GM19324 (cell line): ENCODE data around the gene PTCH1.

Source experiments
- ATAC-seq: cut with Tn5 transposase; IDR thresholded peaks from one replicate; pipeline ENCODE4 v1.9.1; 2021; ENCODE audit warnings: mild to moderate bottlenecking, moderate library complexity; ENCODE audit not compliant: unreplicated experiment, low FRiP score

The PTCH1 gene

DNA sequence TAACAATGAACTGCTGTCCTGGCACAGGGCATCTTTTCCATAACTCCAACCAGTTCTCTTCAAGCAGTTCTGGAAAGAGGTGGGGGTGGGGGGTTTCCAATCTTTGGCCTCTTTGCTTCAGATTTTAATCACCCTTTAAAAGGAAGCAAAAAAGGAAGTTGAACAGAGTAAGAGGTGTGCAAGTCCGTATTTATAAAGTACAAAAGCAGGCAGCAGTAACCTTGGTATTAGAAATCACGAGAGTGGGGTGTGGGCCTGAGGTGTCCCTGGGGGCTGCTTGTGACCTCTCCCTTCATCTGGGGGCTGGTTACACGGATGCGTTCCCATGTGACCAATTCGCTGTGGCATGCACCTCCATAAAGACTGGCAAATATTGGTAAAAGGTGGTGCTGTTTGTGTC, 70.5 kb downstream of the PTCH1 start:
- no peak for ATAC-seq

DNA sequence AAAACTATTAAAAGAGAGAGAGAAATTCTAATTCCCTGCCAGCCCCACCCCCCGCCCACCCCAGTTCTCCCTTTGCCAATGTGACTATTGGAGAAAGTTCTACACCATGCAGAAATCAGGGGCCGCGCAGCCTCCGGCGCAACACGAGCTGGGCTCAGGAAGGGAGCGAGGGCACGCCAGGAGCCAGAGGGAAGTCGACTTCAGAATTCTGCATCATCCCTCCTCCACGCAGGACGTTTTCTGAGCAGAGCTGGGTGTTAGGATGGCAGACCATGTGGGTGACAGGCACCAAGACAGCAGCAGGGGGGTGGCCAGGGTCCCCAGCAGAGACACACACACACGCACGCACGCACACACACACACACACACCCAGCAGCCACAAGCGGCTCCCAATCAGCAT, 72.6 kb downstream of the PTCH1 start:
- no peak for ATAC-seq

DNA sequence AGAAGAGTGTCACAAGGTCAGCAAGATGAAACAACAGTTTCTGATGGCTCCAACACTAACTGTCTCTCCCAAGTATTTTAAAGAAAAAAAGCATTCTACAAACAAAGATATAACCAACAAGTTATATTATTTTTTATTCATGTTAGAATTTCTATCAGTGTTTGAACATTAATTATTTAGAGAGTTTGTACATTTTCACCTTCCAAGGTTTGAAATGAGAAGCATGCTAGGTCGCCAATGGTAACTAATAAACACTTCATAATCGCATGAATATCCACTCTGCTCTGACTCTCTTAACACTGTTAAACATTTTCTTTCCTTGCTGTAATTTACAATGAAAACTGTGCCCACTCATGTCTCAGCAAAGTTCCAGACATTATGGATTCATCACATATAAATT, 73.5 kb downstream of the PTCH1 start:
- no peak for ATAC-seq

DNA sequence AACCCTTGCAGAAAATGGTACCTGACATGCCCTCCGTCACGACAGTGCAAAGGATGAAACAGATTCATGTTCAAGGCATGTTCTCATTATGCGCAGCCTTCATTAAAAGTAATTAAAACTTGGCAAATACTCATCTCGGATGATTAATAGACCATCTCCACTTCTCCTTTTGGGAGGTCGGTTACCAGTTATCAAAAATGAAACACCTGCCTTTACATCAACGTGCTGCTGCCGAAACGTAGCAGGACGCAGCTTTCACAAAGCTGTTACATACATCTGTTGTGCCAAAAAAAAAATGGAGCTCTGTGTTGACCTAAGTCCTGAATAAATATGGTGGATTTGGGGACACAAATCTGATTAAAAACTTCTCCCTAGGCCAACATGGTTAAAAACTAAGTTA, 75.7 kb downstream of the PTCH1 start:
- no peak for ATAC-seq

DNA sequence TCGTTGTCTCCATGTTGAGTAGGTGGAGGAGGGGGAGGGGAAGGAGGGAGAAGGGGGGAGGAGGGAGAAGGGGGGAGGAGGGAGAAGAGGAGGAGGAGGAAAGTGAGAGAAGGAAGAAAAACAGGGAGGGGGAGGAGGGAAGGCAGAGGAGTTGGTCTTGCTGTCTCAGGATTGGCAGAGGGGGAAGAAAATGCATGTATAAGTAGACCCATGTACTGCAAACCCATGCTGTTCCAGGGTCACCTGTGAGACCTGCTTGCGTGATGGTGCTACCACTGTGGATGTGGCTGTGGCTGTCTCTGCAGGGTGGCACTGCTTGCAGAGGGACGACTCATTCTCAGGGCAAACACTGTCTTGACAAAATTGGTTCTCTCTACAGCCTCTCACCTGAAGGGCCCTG, 76.3 kb downstream of the PTCH1 start:
- no peak for ATAC-seq

DNA sequence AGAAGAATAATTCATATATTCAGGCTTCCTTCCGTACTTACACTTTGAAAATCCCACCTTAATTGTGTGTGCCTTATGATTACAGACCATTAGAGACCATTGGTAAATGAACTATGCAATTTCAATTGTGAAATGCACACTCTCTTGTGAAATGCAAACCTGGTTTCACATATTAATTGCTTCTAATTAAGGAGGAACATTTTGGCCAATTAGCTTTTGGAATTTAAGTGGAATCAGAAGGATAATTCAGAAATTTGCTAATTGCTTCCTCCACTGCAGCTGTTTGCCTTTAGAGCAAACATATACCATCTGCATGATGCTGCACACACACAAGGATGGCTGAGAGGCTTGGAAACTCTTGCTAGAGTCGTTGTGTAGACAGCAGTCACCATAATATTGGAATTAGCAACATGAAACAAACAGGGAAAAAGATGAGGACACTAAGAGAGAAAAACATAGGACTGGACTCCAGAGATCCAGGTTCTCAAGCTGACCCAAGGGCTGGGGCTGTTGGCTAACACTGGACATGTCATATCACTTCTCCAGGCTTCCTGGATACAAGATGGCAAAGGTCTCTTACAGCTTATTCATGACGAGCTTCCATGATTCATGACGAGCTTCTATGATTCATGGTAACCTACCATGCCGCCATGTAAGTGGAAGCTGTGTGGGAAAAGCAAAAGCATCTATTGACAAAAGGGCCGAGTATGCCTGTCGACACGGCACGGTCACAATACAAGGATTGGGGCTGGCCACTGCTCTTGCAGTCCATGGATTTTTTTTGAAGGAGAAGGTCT, 78.0 kb downstream of the PTCH1 start:
- no peak for ATAC-seq

DNA sequence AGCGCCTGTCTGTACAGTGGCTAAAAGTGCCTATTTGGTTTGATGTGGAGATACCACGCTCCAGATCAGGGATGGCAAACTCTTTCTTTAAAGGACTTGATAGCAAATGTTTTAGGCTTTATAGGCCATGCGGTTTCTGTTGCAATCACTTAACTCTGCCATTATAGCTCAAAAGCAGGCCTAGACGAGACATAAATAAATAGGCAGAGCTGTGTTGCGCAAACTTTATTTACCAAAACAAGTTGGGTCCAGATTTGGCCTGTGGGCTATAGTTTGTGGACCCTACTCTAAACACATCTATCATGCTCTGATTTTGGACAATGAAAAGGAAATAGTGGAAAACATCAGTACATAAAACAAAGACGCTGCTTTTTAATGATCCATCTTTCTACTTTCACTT, 79.2 kb downstream of the PTCH1 start:
- ATAC-seq = no peak

DNA sequence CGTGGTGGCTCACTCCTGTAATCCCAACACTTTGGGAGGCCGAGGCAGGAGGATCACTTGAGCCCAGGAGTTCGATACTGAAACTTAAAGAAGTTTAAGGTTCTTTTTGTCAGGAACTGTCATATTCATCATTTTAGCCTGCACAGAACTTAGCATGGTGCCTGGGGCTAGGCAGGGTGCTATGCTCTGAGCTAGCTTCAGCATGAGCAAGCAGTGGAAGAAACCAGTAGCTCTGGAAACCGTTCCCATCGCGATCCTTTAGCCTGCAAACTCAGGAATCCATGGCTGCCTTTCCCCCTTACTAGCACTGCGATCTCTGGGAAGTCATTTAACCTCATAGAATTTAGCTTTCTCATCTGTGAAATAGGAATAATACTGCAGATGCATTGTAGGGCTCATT, 80.4 kb downstream of the PTCH1 start:
- no peak for ATAC-seq

DNA sequence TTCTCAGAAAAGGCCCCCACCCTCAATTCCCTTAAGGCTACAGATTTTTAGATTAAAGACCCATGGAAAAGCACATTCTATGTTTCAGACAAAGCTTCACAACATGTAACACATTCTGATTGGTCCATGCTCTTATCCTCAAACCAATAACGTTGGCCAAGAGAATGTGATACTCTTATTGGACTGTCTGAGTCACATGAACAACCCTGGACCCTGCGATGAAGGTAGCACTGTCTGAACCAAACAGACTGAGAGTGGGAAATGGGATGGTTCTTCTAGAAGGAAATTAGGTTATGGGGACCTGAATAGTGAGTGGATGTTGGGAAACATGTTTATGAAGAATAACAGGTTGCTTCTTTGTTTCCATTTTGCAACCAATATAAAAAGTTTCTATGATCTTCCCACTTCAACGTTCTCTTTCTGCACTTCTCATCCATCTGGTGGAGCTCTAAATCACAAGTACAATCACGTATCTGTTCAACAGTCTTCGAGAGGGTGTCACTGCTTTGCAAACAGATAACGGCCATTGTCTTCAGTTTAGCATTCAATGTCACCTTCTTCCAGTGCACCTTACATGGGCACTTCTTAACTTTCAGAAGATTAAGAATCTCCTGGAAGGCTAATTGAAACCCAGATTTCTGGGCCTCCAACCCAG, 81.6 kb downstream of the PTCH1 start:
- no peak for ATAC-seq

DNA sequence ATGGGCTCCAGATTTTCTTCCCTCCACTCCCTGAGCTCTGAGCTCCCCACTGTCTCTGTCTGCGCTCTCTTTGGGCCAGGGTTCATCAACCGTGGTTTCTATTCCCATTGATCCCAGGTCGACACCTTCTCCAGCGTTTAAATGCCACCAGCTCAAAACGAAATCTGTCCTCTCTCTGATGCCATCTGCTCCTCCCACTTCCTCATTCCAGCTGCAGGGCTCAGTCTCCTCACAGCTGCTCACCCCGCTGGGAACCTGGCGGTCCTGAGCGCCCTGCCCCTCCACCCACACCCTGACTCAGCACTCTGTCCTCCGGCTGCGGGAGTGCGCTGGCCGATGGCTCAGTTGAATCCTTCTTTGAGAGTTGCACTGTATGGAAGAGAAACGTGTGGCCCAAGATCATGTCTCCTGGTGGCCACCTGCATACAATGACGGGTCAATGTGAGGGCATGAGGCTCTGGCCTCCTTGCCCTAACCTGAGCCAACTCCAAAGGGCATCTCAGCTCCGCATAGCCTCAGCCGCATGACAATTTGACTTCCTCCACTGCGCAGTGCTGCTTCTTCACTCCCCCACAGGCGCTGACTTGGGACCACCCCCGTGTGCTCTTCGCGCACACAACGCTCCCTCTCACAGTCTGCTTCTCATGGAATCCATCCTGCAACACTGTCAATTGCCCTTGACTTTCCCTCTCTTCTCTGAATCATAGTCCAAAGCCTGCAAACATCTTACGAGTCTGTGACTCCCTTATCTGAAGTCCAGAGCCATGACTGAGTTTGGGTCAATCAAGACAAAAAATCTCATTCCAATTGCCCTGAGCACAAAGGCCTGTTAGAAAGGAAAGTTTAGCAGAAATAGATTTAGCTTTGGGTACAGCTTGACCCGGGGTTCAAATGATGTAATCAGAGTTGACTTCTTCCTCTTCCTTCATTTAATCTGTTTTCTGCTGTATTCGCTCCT, 82.4 kb downstream of the PTCH1 start:
- ATAC-seq = no peak

DNA sequence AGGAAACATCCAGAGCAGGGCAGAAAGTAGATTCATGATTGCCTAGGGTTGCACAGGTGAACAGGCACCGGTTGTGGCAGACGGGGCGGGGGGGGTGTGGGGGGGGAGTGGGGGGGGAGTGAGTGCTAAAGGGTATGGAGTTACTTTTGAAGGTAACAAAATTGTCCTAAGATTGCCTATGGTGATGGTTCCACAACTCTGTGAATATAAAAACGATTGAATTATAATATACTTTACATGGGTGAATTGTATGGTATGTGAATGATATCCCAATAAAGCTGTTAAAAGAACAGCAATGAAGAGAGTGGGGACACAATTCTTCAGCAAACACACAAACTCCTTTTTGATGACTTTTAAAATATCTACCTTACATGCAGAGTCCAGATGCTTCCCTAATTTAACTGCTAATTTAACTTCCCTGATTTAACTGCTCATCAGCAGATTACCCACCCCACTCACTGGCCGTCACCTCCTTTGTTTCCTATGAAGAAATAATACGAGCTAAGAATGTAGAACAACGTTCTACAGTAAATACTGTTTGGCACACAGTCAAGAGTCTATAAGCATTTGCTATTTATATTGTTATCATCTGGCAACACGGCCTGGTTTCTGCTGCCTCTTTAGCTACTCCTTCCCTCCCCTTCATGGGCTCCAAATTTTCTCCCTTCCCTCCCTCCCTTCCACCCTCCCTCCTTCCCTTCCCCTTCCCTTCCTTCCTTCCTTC, 83.5 kb downstream of the PTCH1 start:
- no peak for ATAC-seq

DNA sequence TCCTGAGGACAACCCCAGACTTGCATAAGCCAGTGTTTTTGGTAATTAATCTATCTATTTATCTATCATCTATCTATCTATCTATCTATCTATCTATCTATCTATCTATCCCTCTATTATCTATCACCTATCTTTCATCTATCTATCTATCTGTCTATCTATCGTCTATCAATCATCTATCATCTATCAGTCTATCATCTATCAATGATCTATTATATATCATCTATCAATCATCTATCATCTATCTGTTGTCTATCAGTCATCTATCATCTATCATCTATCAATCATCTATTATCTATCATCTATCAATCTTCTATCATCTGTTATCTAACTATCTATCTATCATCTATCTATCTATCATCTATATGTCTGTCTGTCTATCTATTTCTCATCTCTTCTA, 85.5 kb downstream of the PTCH1 start:
- ATAC-seq = no peak

DNA sequence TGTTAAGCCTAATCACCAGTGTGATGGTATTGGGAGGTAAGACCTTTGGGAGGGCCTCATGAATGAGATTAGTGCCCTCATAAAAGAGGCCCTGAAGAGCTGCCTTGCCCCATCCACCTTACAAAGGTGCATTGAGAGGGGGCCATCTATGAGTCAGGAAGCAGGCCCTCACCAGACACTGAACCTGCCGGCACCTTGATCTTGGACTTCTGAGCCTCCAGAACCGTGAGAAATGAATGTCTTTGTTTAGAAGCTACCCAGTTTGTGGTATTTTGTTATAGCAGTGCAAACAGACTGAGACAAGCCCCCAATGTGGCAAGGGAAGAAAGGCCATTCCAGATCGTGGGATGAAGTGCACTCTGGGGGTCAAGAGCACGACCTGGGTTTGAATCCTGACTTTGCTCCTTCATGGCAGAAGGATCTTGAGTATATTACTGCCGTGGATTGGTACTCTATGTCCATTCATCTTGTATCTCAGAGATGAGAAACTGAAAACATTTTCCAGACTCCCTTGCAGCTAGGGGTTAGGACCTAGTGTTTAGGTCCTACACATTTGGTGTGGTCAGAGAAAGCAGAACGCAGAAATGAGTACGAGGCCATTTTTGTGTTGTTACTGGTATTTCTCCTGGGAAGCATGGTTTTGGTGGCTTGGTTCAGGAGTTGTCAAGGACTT, 86.7 kb downstream of the PTCH1 start:
- no peak for ATAC-seq

DNA sequence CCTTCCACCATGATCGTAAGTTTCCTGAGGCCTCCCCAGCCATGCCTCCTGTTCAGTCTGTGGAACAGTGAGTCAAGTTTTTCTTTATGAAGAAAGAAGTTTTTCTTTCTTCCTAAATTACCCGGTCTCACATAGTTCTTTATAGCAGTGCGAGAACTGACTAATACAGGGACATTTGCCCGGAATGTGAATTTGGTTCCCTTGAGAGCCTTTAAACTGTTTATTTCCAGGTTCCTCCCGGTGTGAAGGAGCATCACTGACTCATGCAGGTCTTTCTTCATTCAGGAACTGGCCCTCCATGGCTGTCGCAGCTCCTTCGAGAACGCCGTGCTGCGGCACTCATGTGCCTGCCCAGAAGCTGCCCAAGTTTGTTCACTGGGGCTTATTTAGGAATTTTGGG, 87.7 kb downstream of the PTCH1 start:
- ATAC-seq = no peak

DNA sequence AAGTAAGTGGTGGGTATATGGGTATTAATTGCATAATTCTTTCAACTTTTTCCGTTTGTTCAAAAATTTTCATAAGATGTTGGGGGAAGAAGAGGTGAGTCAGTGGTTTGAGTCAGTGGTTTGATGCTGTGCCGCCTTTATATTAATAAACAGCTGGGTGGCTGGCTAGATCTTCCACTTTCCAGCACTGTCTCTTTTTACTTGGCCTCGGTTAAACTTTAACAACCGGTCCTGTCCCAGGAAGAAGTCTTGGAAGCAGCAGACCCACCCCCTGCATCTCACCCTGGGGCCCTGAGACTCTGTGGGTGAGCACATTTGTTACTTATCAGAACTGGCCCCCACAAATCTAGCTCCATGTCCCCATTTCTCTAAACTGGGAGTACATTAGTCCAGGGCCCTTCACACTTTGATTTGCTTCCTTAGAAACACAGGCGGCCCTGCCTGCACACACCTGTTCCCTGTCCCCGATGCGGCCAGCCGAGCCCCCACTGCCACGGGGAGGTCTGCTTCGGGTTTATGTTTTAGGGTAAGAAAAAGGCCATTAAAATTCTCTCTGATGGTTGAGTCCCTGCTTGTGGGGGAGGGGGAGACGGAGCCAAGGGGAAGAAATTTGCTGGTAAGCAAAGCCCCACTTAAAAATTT, 90.7 kb downstream of the PTCH1 start:
- no peak for ATAC-seq

DNA sequence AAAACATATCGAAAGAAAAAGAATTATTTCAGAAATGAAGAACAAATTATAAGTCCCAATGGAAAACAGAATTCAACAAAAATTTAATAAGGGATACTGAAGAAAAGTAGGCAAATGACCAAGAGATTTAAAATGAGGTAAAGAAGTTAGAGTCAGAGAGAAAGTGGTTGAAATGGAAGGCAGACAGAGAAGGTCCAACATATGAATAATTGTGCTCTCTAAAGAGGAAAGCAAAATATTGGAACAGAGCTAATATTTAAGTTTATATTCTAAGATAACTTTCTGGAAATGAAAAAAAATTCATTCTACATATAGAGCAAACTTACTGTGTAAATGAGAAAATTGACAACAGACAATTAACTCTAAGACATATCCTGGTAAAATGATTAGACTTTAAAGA, 94.1 kb downstream of the PTCH1 start:
- ATAC-seq = no peak

DNA sequence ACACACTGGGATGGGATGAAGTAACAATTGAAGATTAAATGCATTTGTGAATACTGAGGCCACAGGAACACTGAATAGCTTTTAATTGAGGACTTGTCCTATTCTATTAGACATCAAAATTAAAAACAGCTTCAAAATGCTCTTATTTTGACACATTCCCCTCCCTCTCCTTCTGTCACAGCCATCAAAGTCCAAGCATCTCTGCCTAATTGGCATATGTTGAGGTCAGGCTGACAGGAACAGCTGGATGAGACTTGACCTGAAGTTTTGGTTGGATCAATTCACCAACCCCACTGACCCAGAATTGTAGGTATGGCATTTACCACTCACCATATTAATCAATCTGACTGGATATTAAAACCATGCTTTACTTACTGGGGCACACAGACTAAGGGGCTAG, 96.3 kb downstream of the PTCH1 start:
- no peak for ATAC-seq

DNA sequence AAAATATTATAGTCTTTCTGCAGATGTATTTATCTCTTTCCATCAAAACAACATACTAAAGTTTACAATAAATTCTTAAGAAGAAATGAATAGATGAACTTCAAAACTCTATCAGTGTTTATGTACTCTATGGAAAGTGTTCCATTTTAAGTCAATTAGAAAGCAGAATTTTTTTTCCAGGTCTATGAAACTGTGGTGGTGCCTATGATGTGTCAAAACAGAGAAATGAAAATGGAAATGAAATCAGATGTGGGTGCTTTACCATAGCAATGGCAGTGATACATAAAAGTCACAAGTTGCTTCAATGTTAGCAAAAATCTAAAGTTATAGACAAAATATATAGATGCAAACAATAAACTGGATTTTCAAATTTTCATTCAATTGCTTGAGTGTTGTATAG, 97.3 kb downstream of the PTCH1 start:
- ATAC-seq = no peak

DNA sequence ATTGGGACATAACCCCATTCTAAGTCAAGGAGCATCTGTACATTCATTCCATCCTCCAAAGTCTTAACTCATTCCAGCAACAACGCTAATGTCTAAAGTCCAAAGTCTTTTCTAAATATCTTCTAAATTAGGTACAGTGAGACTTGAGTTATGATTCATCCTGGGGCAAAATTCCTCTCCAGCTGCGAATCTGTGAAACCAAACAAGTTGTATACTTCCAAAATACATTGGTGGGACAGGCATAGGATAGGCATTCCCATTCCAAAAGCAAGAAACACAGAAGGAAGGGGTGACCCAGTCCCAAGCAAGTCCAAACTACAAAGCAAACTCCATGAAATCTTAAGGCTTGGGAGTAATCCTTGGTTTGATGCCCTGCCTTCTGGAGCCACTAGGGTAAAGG, 101.6 kb downstream of the PTCH1 start:
- ATAC-seq = no peak

DNA sequence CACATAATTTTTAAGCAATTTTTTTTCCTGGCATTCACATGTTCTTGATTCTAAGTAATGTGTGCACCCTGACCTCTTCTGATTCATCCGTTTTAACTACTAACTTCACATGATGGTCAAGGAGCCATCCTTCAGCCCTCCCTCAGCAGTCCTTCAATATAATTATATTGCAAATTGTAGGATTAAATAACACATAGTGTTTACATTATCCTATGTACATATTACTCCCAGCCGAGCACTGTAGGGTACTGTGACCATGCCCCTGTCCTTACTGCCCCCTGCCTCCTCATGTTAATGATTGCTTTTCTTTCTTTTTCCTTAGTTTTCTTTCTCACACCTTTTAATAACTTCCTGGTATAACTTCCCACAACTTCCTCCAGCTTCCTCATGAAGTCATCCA, 103.0 kb downstream of the PTCH1 start:
- ATAC-seq = no peak
